Esophagus squamous epithelium (tissue), 4 donors: ENCODE data around the gene WDR76.

Source experiments
- CTCF ChIP-seq, 6 experiments: fragments of 450-650 bp in 4 of 6; fragments of 200-600 bp in 2 of 6; sonication (generic) in 2 of 6; IDR thresholded peaks; one replicate each; pipeline ENCODE4 v1.5.1; 2016 to 2019; ENCODE audit warnings: antibody characterized with exemption in 6 of 6, mild to moderate bottlenecking in 4 of 6, moderate library complexity in 4 of 6
- POLR2A ChIP-seq, 4 donors: fragments of 450-650 bp; IDR thresholded peaks; one replicate each; pipeline ENCODE4 v1.6.1; 2017; ENCODE audit warnings: antibody characterized with exemption in 4 of 4, mild to moderate bottlenecking in 4 of 4, moderate library complexity in 3 of 4

GRCh38 chr15:43915631-43916325 is 89.0 kb downstream of the WDR76 start:
- TF ChIP-seq CTCF (IDR thresholded peaks at IDR 0.05), result no peak
- no peak for TF ChIP-seq POLR2A (IDR thresholded peaks at IDR 0.05)
